SK-N-SH (cell line): ENCODE data around the gene INHBB. TPM values are rescaled to one million over a fixed set of nuclear protein-coding genes. Genes with fewer than 3 reads are reported as not detected.

ENCODE experiments used
- CTCF ChIA-PET: fragments of 300-600, 350-600 bp; formaldehyde crosslinking; extraction: SDS; loops from one replicate; lab custom pipeline; 2021; lab: Yijun Ruan, JAX
- POLR2A ChIA-PET: fragments of 350-600 bp; sonication (Branson Sonifier 250); formaldehyde crosslinking; extraction: SDS; loops from one replicate; lab custom pipeline; 2020; ENCODE audit warnings: antibody characterized with exemption, inconsistent platforms; lab: Yijun Ruan, JAX
- DNase-seq: peaks from one replicate; pipeline ENCODE4 v3.0.0; 2012
- H2AFZ ChIP-seq: fragments of 200-600 bp; sonication (generic); 2 replicates; pipeline ENCODE4 v1.8.1; 2016; ENCODE audit warnings: antibody characterized with exemption, mild to moderate bottlenecking, low read depth
- H3F3A ChIP-seq: fragments of 200-600 bp; sonication (generic); replicated peaks from 2 replicates; pipeline ENCODE3; 2016; ENCODE audit warnings: antibody characterized with exemption, mild to moderate bottlenecking; ENCODE audit not compliant: insufficient read depth
- H3K27ac ChIP-seq, 2 experiments: fragments of 200-500 bp in 1 of 2; fragments of 200-600 bp in 1 of 2; sonication (Bioruptor generic) in 1 of 2; sonication (generic), shearing (Covaris generic) in 1 of 2; 2 replicates each; pipeline versions ENCODE4 v1.5.1 to v1.6.1; 2014 to 2016; ENCODE audit warnings: low read depth in 2 of 2, inconsistent platforms in 1 of 2, low read length in 1 of 2, mild to moderate bottlenecking in 1 of 2, mixed read lengths in 1 of 2
- H3K27me3 ChIP-seq: fragments of 200-600 bp; sonication (generic), shearing (Covaris generic); 2 replicates; pipeline ENCODE4 v1.6.1; 2016; ENCODE audit warnings: mixed run types; ENCODE audit not compliant: insufficient read depth
- H3K36me3 ChIP-seq, 2 experiments: fragments of 200-500 bp in 1 of 2; fragments of 200-600 bp in 1 of 2; sonication (Bioruptor generic) in 1 of 2; sonication (generic) in 1 of 2; replicated peaks in 1 of 2; 2 replicates each; pipeline versions ENCODE3 to v1.5.1; 2014 to 2016; ENCODE audit warnings: low read length in 1 of 2, mild to moderate bottlenecking in 1 of 2; ENCODE audit not compliant: insufficient read depth in 2 of 2, control insufficient read depth in 1 of 2
- H3K4me1 ChIP-seq, 2 experiments: fragments of 200-500 bp in 1 of 2; fragments of 200-600 bp in 1 of 2; sonication (Bioruptor generic) in 1 of 2; sonication (generic), shearing (Covaris generic) in 1 of 2; 2 replicates each; pipeline versions ENCODE4 v1.5.1 to v1.6.1; 2014 to 2016; ENCODE audit warnings: low read depth in 1 of 2, low read length in 1 of 2, mixed run types in 1 of 2; ENCODE audit not compliant: insufficient read depth in 2 of 2, control insufficient read depth in 1 of 2
- H3K4me2 ChIP-seq: fragments of 200-600 bp; sonication (generic), shearing (Covaris generic); 2 replicates; pipeline ENCODE4 v1.6.1; 2017; ENCODE audit warnings: mixed run types
- H3K4me3 ChIP-seq, 2 experiments: fragments of 200-500 bp in 1 of 2; fragments of 200-600 bp in 1 of 2; sonication (Bioruptor generic) in 1 of 2; sonication (generic), shearing (Covaris generic) in 1 of 2; 2 replicates each; pipeline versions ENCODE4 v1.5.1 to v1.8.1; 2014 to 2016; ENCODE audit warnings: low read depth in 2 of 2, inconsistent platforms in 1 of 2, low read length in 1 of 2, mild to moderate bottlenecking in 1 of 2, mixed read lengths in 1 of 2, moderate library complexity in 1 of 2
- H3K79me2 ChIP-seq: fragments of 200-600 bp; sonication (generic); 2 replicates; pipeline ENCODE4 v1.8.1; 2017; ENCODE audit warnings: mild to moderate bottlenecking; ENCODE audit not compliant: insufficient read depth
- H3K9ac ChIP-seq: fragments of 200-600 bp; sonication (generic); 2 replicates; pipeline ENCODE4 v1.6.1; 2017; ENCODE audit warnings: mixed run types
- H3K9me2 ChIP-seq: fragments of 200-600 bp; sonication (generic); 2 replicates; pipeline ENCODE4 v1.6.1; 2017; ENCODE audit warnings: mixed run types
- H3K9me3 ChIP-seq: fragments of 200-600 bp; sonication (generic); 2 replicates; pipeline ENCODE4 v1.6.1; 2017; ENCODE audit warnings: mixed run types, mild to moderate bottlenecking, moderate library complexity
- H4K20me1 ChIP-seq: fragments of 200-600 bp; sonication (generic); 2 replicates; pipeline ENCODE4 v1.6.1; 2017; ENCODE audit warnings: mild to moderate bottlenecking, mixed run types; ENCODE audit not compliant: insufficient read depth
- CHD2 ChIP-seq: fragments of 150-350 bp; IDR thresholded peaks from 2 replicates; pipeline ENCODE4 v1.6.1; 2018; ENCODE audit warnings: low read length; ENCODE audit not compliant: partially characterized antibody
- ELF1 ChIP-seq: IDR thresholded peaks from 2 replicates; pipeline ENCODE4 v1.4.0; 2012
- EZH2phosphoT487 ChIP-seq: fragments of 200-600 bp; sonication (generic); IDR thresholded peaks from 2 replicates; pipeline ENCODE4 v1.6.1; 2017; ENCODE audit warnings: low read depth, mixed run types, mild to moderate bottlenecking, antibody characterized with exemption, moderate library complexity, borderline replicate concordance
- FOSL2 ChIP-seq: IDR thresholded peaks from 2 replicates; pipeline ENCODE4 v1.4.0; 2012; ENCODE audit warnings: low read depth, mild to moderate bottlenecking, moderate library complexity, borderline replicate concordance
- FOXJ3 ChIP-seq: sonication (generic); formaldehyde crosslinking; IDR thresholded peaks from 2 replicates; pipeline ENCODE4 v1.5.1; 2020; ENCODE audit warnings: mild to moderate bottlenecking, missing genetic modification reagents
- GABPA ChIP-seq: IDR thresholded peaks from 2 replicates; pipeline ENCODE4 v1.4.0; 2012; ENCODE audit warnings: low read depth, mild to moderate bottlenecking
- GATA2 ChIP-seq: sonication (generic); formaldehyde crosslinking; IDR thresholded peaks from 2 replicates; pipeline ENCODE4 v1.5.0; 2020; ENCODE audit warnings: mild to moderate bottlenecking, missing genetic modification reagents
- IRF3 ChIP-seq: fragments of 150-350 bp; IDR thresholded peaks from 2 replicates; pipeline ENCODE4 v1.6.1; 2016; ENCODE audit warnings: mild to moderate bottlenecking, low read depth, low read length
- MAX ChIP-seq: IDR thresholded peaks from 2 replicates; pipeline ENCODE4 v1.4.0; 2012; ENCODE audit warnings: low read depth
- MXI1 ChIP-seq: IDR thresholded peaks from 2 replicates; pipeline ENCODE4 v1.6.1; 2012; ENCODE audit warnings: mild to moderate bottlenecking, low read depth, low read length, improper control_type of control experiment
- NFIC ChIP-seq: IDR thresholded peaks from 2 replicates; pipeline ENCODE4 v1.4.0; 2012; ENCODE audit warnings: borderline replicate concordance
- NRF1 ChIP-seq: IDR thresholded peaks from 2 replicates; pipeline ENCODE4 v1.6.1; 2012; ENCODE audit warnings: low read depth, mild to moderate bottlenecking, low read length
- PBX3 ChIP-seq: IDR thresholded peaks from 2 replicates; pipeline ENCODE4; 2012
- RAD21 ChIP-seq: IDR thresholded peaks from 2 replicates; pipeline ENCODE4 v1.6.1; 2012; ENCODE audit warnings: mild to moderate bottlenecking, low read length
- TAF1 ChIP-seq: IDR thresholded peaks from 2 replicates; pipeline ENCODE4 v1.6.1; 2012; ENCODE audit warnings: low read depth, mild to moderate bottlenecking, low read length, moderate library complexity, borderline replicate concordance
- TCF12 ChIP-seq: IDR thresholded peaks from 2 replicates; pipeline ENCODE4 v1.4.0; 2012
- USF1 ChIP-seq: IDR thresholded peaks from 2 replicates; pipeline ENCODE4 v1.4.0; 2012; ENCODE audit warnings: low read depth, borderline replicate concordance
- USF2 ChIP-seq: fragments of 150-350 bp; IDR thresholded peaks from 2 replicates; pipeline ENCODE4 v1.6.1; 2017; ENCODE audit warnings: antibody characterized with exemption, low read length, low read depth, borderline replicate concordance
- WGBS: methylation state at CpG from one replicate; pipeline ENCODE4 v1.1.6; 2017; ENCODE audit warnings: low lambda C conversion rate; 5-methylcytosine and 5-hydroxymethylcytosine counted together
- polyA plus RNA-seq, 3 experiments: library from polyadenylated mRNA; depleted of rRNA; stranded (reverse); fragments of >200 nt; gene quantifications; 2 replicates each; pipeline ENCODE4 v1.2.3, GENCODE V29; 2012
- TF ChIP-seq, protein P1 (sequence below): fragments of 200-600 bp; sonication (generic); IDR thresholded peaks from 2 replicates; pipeline ENCODE4 v1.6.1; 2017; ENCODE audit warnings: antibody characterized with exemption, mild to moderate bottlenecking, moderate library complexity
- TF ChIP-seq, protein P2 (sequence below): IDR thresholded peaks from 2 replicates; pipeline ENCODE4 v1.6.1; 2012; ENCODE audit warnings: mild to moderate bottlenecking, low read depth, low read length, moderate library complexity

Gene INHBB
- polyA plus RNA-seq, 1 of the 3 experiments (the other 2 are of a cell fraction) = 0.03 TPM

- H3K36me3 ChIP-seq = no peaks in the 10 kb centered on the region
- H3K4me2 ChIP-seq = no peak overlapping the region
- no peak overlapping the region for H3K9ac ChIP-seq
- 80% methylated on average over 7 of the region's 10 CpGs for WGBS
- ChIA-PET CTCF (interaction anchor here (1.3 to 3.8 kb wide), 2 partner anchors 14 to 362 kb away, joined by 4 to 9 read pairs; no protein-coding TSS in a partner anchor), POLR2A (no interaction called here)
- H3K9me2 ChIP-seq = no peaks in the 10 kb centered on the region
- no peak overlapping the region for H3K27ac ChIP-seq
- no peak overlapping the region for H3K4me3 ChIP-seq
- H4K20me1 ChIP-seq = no peaks in the 10 kb centered on the region
- no peaks in the 10 kb centered on the region for H3K9me3 ChIP-seq
- H3K79me2 ChIP-seq = no peaks in the 10 kb centered on the region
- H3K4me1 ChIP-seq = peaks cover 0 to 2% of the 10 kb centered on the region in 2 experiments; a peak in 1 of 4 replicates
- no peak overlapping the region for H2AFZ ChIP-seq
- TF ChIP-seq FOXJ3 (CRISPR knock-in tag) (no peak), USF2 (no peak), MAX (no peak), GABPA (no peak), RAD21 (no peak), GATA2 (CRISPR knock-in tag) (no peak), NRF1 (no peak), TCF12 (no peak), CHD2 (no peak), EZH2phosphoT487 (no peak), IRF3 (no peak), TAF1 (no peak), ELF1 (no peak), NFIC (no peak), PBX3 (no peak), MXI1 (no peak), USF1 (no peak), FOSL2 (no peak)
- TF ChIP-seq, protein P1, sequence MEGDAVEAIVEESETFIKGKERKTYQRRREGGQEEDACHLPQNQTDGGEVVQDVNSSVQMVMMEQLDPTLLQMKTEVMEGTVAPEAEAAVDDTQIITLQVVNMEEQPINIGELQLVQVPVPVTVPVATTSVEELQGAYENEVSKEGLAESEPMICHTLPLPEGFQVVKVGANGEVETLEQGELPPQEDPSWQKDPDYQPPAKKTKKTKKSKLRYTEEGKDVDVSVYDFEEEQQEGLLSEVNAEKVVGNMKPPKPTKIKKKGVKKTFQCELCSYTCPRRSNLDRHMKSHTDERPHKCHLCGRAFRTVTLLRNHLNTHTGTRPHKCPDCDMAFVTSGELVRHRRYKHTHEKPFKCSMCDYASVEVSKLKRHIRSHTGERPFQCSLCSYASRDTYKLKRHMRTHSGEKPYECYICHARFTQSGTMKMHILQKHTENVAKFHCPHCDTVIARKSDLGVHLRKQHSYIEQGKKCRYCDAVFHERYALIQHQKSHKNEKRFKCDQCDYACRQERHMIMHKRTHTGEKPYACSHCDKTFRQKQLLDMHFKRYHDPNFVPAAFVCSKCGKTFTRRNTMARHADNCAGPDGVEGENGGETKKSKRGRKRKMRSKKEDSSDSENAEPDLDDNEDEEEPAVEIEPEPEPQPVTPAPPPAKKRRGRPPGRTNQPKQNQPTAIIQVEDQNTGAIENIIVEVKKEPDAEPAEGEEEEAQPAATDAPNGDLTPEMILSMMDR = no peak
- TF ChIP-seq, protein P2, sequence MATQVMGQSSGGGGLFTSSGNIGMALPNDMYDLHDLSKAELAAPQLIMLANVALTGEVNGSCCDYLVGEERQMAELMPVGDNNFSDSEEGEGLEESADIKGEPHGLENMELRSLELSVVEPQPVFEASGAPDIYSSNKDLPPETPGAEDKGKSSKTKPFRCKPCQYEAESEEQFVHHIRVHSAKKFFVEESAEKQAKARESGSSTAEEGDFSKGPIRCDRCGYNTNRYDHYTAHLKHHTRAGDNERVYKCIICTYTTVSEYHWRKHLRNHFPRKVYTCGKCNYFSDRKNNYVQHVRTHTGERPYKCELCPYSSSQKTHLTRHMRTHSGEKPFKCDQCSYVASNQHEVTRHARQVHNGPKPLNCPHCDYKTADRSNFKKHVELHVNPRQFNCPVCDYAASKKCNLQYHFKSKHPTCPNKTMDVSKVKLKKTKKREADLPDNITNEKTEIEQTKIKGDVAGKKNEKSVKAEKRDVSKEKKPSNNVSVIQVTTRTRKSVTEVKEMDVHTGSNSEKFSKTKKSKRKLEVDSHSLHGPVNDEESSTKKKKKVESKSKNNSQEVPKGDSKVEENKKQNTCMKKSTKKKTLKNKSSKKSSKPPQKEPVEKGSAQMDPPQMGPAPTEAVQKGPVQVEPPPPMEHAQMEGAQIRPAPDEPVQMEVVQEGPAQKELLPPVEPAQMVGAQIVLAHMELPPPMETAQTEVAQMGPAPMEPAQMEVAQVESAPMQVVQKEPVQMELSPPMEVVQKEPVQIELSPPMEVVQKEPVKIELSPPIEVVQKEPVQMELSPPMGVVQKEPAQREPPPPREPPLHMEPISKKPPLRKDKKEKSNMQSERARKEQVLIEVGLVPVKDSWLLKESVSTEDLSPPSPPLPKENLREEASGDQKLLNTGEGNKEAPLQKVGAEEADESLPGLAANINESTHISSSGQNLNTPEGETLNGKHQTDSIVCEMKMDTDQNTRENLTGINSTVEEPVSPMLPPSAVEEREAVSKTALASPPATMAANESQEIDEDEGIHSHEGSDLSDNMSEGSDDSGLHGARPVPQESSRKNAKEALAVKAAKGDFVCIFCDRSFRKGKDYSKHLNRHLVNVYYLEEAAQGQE = no peak
- DNase-seq = no peak
- H3F3A ChIP-seq = no peaks in the 10 kb centered on the region
- H3K27me3 ChIP-seq = no peaks in the 10 kb centered on the region
Measured at GRCh38 chr2:120319123-120319522, 26.8 kb upstream of the INHBB start.
